ENCODE measurements around the gene CIAO2A.
"Not testable (repeated sequence)": the region's sequence is repeated elsewhere in the genome, so short reads cannot be mapped to it uniquely, and the experiment has no call there.

Gene CIAO2A

GRCh38 chr15:64111679-64112050 lies 18.0 kb upstream of the CIAO2A start:
- DNase-seq, result no peak

GRCh38 chr15:64110950-64111678 lies 17.5 kb upstream of the CIAO2A start:
- no peak for DNase-seq

GRCh38 chr15:64110108-64110701 lies 16.6 kb upstream of the CIAO2A start:
- DNase-seq, result not testable (repeated sequence)

GRCh38 chr15:64107337-64107736 lies 13.7 kb upstream of the CIAO2A start:
- no peak for DNase-seq

- no peak for DNase-seq
Measured at GRCh38 chr15:64105113-64105704, 11.6 kb upstream of the CIAO2A start.

GRCh38 chr15:64102497-64102896 lies 8.9 kb upstream of the CIAO2A start:
- DNase-seq, result no peak

- no peak for DNase-seq
Measured at GRCh38 chr15:64100958-64101357, 7.3 kb upstream of the CIAO2A start.

GRCh38 chr15:64099379-64099778 lies 5.7 kb upstream of the CIAO2A start:
- DNase-seq, result no peak

GRCh38 chr15:64096668-64097384 lies 3.2 kb upstream of the CIAO2A start:
- no peak for DNase-seq

GRCh38 chr15:64095795-64096667 lies 2.4 kb upstream of the CIAO2A start, which contains the start of gene SNX1:
SNX1 (plus strand) TSS chr15:64095982; CDS start chr15:64096014, 32 bp downstream.
- DNase-seq, result peak; percentile 60

GRCh38 chr15:64095431-64095794 lies 1.8 kb upstream of the CIAO2A start:
- no peak for DNase-seq

GRCh38 chr15:64092864-64093626 lies 593 bp downstream of the CIAO2A start:
- DNase-seq, result no peak

GRCh38 chr15:64092075-64092820 lies 1.4 kb downstream of the CIAO2A start:
- no peak for DNase-seq

GRCh38 chr15:64090527-64090926 lies 3.1 kb downstream of the CIAO2A start:
- DNase-seq, result peak; percentile 28

- peak; percentile 19 for DNase-seq
Measured at GRCh38 chr15:64089543-64090280, 3.9 kb downstream of the CIAO2A start.

- no peak for DNase-seq
Measured at GRCh38 chr15:64082757-64083156, 10.9 kb downstream of the CIAO2A start.

GRCh38 chr15:64073496-64073895 lies 20.1 kb downstream of the CIAO2A start:
- not testable (repeated sequence) for DNase-seq

GRCh38 chr15:64072812-64073211 lies 20.8 kb downstream of the CIAO2A start:
- no peak for DNase-seq

GRCh38 chr15:64071931-64072765 lies 21.5 kb downstream of the CIAO2A start:
- DNase-seq, result no peak

Measured in SIG-M5 (cell line).